Measurements from ENCODE around the gene ENKD1.

- TF ChIP-seq ELF4 (CRISPR knock-in tag; IDR thresholded peaks at IDR 0.05; ENCODE audit: low read depth) (no peak), CREB1 (CRISPR knock-in tag; IDR thresholded peaks at IDR 0.05) (no peak), USF1 (CRISPR knock-in tag; IDR thresholded peaks at IDR 0.05) (no peak), ATF6 (CRISPR knock-in tag; IDR thresholded peaks at IDR 0.05) (no peak), NR3C1 (CRISPR knock-in tag; conservative IDR thresholded peaks at IDR 0.05; ENCODE audit: low read depth) (no peak), MAX (CRISPR knock-in tag; IDR thresholded peaks at IDR 0.05) (no peak), NFE2L1 (CRISPR knock-in tag; IDR thresholded peaks at IDR 0.05) (no peak), ESRRA (CRISPR knock-in tag; IDR thresholded peaks at IDR 0.05; ENCODE audit: borderline replicate concordance) (no peak), NR2C2 (CRISPR knock-in tag; IDR thresholded peaks at IDR 0.05) (no peak), MYBL2 (CRISPR knock-in tag; IDR thresholded peaks at IDR 0.05) (no peak), ATF1 (CRISPR knock-in tag; IDR thresholded peaks at IDR 0.05) (no peak)
- TF ChIP-seq, protein P1, sequence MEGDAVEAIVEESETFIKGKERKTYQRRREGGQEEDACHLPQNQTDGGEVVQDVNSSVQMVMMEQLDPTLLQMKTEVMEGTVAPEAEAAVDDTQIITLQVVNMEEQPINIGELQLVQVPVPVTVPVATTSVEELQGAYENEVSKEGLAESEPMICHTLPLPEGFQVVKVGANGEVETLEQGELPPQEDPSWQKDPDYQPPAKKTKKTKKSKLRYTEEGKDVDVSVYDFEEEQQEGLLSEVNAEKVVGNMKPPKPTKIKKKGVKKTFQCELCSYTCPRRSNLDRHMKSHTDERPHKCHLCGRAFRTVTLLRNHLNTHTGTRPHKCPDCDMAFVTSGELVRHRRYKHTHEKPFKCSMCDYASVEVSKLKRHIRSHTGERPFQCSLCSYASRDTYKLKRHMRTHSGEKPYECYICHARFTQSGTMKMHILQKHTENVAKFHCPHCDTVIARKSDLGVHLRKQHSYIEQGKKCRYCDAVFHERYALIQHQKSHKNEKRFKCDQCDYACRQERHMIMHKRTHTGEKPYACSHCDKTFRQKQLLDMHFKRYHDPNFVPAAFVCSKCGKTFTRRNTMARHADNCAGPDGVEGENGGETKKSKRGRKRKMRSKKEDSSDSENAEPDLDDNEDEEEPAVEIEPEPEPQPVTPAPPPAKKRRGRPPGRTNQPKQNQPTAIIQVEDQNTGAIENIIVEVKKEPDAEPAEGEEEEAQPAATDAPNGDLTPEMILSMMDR (IDR thresholded peaks at IDR 0.05), result no peak
- TF ChIP-seq, protein P2, sequence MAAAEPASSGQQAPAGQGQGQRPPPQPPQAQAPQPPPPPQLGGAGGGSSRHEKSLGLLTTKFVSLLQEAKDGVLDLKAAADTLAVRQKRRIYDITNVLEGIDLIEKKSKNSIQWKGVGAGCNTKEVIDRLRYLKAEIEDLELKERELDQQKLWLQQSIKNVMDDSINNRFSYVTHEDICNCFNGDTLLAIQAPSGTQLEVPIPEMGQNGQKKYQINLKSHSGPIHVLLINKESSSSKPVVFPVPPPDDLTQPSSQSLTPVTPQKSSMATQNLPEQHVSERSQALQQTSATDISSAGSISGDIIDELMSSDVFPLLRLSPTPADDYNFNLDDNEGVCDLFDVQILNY (CRISPR knock-in tag; IDR thresholded peaks at IDR 0.05), result no peak
These were observed 22.5 kb downstream of the ENKD1 start for GRCh38 chr16:67644038-67644437.

Data from WTC11 (cell line).